CD4-positive, alpha-beta T cell treated with Interleukin-15 for 4 hours (primary cell): ENCODE results near the gene KCNIP4.
"Not testable (repeated sequence)": the region's sequence is repeated elsewhere in the genome, so short reads cannot be mapped to it uniquely, and the experiment has no call there.

Experiments used
- DNase-seq: peaks from one replicate; pipeline ENCODE4 v3.0.0-alpha.2; 2020; ENCODE audit warnings: low spot score

The KCNIP4 gene

GRCh38 chr4:21366312-21366711 is 582.3 kb downstream of the KCNIP4 start:
- no peak for DNase-seq

- no peak for DNase-seq
Observed at GRCh38 chr4:21363701-21364100, 584.9 kb downstream of the KCNIP4 start.

- DNase-seq, result not testable (repeated sequence)
Observed at GRCh38 chr4:21352354-21352753, 596.2 kb downstream of the KCNIP4 start.

GRCh38 chr4:21347142-21347541 is 601.4 kb downstream of the KCNIP4 start:
- DNase-seq, result no peak

GRCh38 chr4:21327976-21328700 is 620.4 kb downstream of the KCNIP4 start:
- no peak for DNase-seq

GRCh38 chr4:21320034-21320433 is 628.5 kb downstream of the KCNIP4 start:
- DNase-seq, result no peak

- DNase-seq, result no peak
Observed at GRCh38 chr4:21307709-21308108, 640.9 kb downstream of the KCNIP4 start.

- no peak for DNase-seq
Observed at GRCh38 chr4:21304540-21304887, 644.1 kb downstream of the KCNIP4 start.

GRCh38 chr4:21290562-21290961 is 658.0 kb downstream of the KCNIP4 start:
- no peak for DNase-seq

- no peak for DNase-seq
Observed at GRCh38 chr4:21276046-21276445, 672.5 kb downstream of the KCNIP4 start.

- no peak for DNase-seq
Observed at GRCh38 chr4:21271439-21272052, 677.0 kb downstream of the KCNIP4 start.

GRCh38 chr4:21248331-21248730 is 700.2 kb downstream of the KCNIP4 start:
- DNase-seq, result no peak

GRCh38 chr4:21242163-21242562 is 706.4 kb downstream of the KCNIP4 start:
- no peak for DNase-seq

- DNase-seq, result no peak
Observed at GRCh38 chr4:21226637-21227538, 721.7 kb downstream of the KCNIP4 start.

GRCh38 chr4:21211846-21212245 is 736.7 kb downstream of the KCNIP4 start:
- DNase-seq, result no peak

GRCh38 chr4:21209860-21210259 is 738.7 kb downstream of the KCNIP4 start:
- DNase-seq, result no peak

GRCh38 chr4:21205821-21206531 is 742.6 kb downstream of the KCNIP4 start:
- no peak for DNase-seq

- no peak for DNase-seq
Observed at GRCh38 chr4:21203416-21203815, 745.2 kb downstream of the KCNIP4 start.

- DNase-seq, result no peak
Observed at GRCh38 chr4:21202959-21203358, 745.6 kb downstream of the KCNIP4 start.

GRCh38 chr4:21198683-21199082 is 749.9 kb downstream of the KCNIP4 start:
- no peak for DNase-seq

- DNase-seq, result no peak
Observed at GRCh38 chr4:21195682-21196081, 752.9 kb downstream of the KCNIP4 start.

GRCh38 chr4:21192367-21192766 is 756.2 kb downstream of the KCNIP4 start:
- no peak for DNase-seq
